ENCODE results near the gene NPRL2.

NPRL2 gene

GRCh38 chr3:50319181-50319893 is 31.2 kb downstream of the NPRL2 start:
- Histone ChIP-seq H3K9me2 (replicated peaks; ENCODE audit: insufficient read depth, low read length) (no peaks in the 10 kb centered on the region), H3K4me2 (ENCODE audit: low read depth, low read length, poor library complexity, severe bottlenecking) (no peak overlapping the region), H3K4me3 (ENCODE audit: insufficient read depth, low read length, poor library complexity, severe bottlenecking) (no peak overlapping the region), H3K9me3 (ENCODE audit: insufficient read depth, low read length) (no peaks in the 10 kb centered on the region), H3K79me2 (ENCODE audit: insufficient read depth, low read length) (no peaks in the 10 kb centered on the region), H4K20me1 (ENCODE audit: low read depth, low read length) (no peaks in the 10 kb centered on the region), H3K27ac (ENCODE audit: low read depth, low read length) (no peak overlapping the region), H3K27me3 (ENCODE audit: low read length) (no peaks in the 10 kb centered on the region), H2AFZ (ENCODE audit: low read depth, low read length, severe bottlenecking) (no peak overlapping the region), H3K9ac (ENCODE audit: low read length) (no peak overlapping the region), H3K36me3 (ENCODE audit: low read length) (no peaks in the 10 kb centered on the region), H3F3A (ENCODE audit: insufficient read depth) (no peaks in the 10 kb centered on the region)
- TF ChIP-seq CTCF (IDR thresholded peaks at IDR 0.05; ENCODE audit: insufficient read depth, low read length, poor library complexity, severe bottlenecking) (no peak), EZH2phosphoT487 (conservative IDR thresholded peaks at IDR 0.05; ENCODE audit: low read length) (no peak)

GRCh38 chr3:50318615-50319014 is 32.0 kb downstream of the NPRL2 start:
- no peaks in the 10 kb centered on the region for H3K9me2 ChIP-seq (replicated peaks; ENCODE audit: insufficient read depth, low read length)
- no peak overlapping the region for H3K4me3 ChIP-seq (ENCODE audit: insufficient read depth, low read length, poor library complexity, severe bottlenecking)
- no peak overlapping the region for H2AFZ ChIP-seq (ENCODE audit: low read depth, low read length, severe bottlenecking)
- H3F3A ChIP-seq (ENCODE audit: insufficient read depth), result 0 out of 2 replicates have a peak, but pooled peaks cover 3% of the 10 kb centered on the region
- no peak overlapping the region for H3K9ac ChIP-seq (ENCODE audit: low read length)
- H3K27me3 ChIP-seq (ENCODE audit: low read length), result no peaks in the 10 kb centered on the region
- no peaks in the 10 kb centered on the region for H3K9me3 ChIP-seq (ENCODE audit: insufficient read depth, low read length)
- no peaks in the 10 kb centered on the region for H3K36me3 ChIP-seq (ENCODE audit: low read length)
- H4K20me1 ChIP-seq (ENCODE audit: low read depth, low read length), result no peaks in the 10 kb centered on the region
- no peaks in the 10 kb centered on the region for H3K79me2 ChIP-seq (ENCODE audit: insufficient read depth, low read length)
- TF ChIP-seq EZH2phosphoT487 (conservative IDR thresholded peaks at IDR 0.05; ENCODE audit: low read length), result no peak
- no peak for TF ChIP-seq CTCF (IDR thresholded peaks at IDR 0.05; ENCODE audit: insufficient read depth, low read length, poor library complexity, severe bottlenecking)
- H3K27ac ChIP-seq (ENCODE audit: low read depth, low read length), result no peak overlapping the region
- no peak overlapping the region for H3K4me2 ChIP-seq (ENCODE audit: low read depth, low read length, poor library complexity, severe bottlenecking)

- Histone ChIP-seq H3K27me3 (ENCODE audit: low read length) (no peaks in the 10 kb centered on the region), H3K79me2 (ENCODE audit: insufficient read depth, low read length) (no peaks in the 10 kb centered on the region), H3F3A (ENCODE audit: insufficient read depth) (0 out of 2 replicates have a peak, but pooled peaks cover 3% of the 10 kb centered on the region), H3K9me3 (ENCODE audit: insufficient read depth, low read length) (no peaks in the 10 kb centered on the region), H3K9ac (ENCODE audit: low read length) (no peak overlapping the region), H3K27ac (ENCODE audit: low read depth, low read length) (no peak overlapping the region), H3K9me2 (replicated peaks; ENCODE audit: insufficient read depth, low read length) (no peaks in the 10 kb centered on the region), H2AFZ (ENCODE audit: low read depth, low read length, severe bottlenecking) (no peak overlapping the region), H3K36me3 (ENCODE audit: low read length) (no peaks in the 10 kb centered on the region), H4K20me1 (ENCODE audit: low read depth, low read length) (no peaks in the 10 kb centered on the region), H3K4me3 (ENCODE audit: insufficient read depth, low read length, poor library complexity, severe bottlenecking) (no peak overlapping the region), H3K4me2 (ENCODE audit: low read depth, low read length, poor library complexity, severe bottlenecking) (no peak overlapping the region)
- TF ChIP-seq CTCF (IDR thresholded peaks at IDR 0.05; ENCODE audit: insufficient read depth, low read length, poor library complexity, severe bottlenecking), result no peak
- TF ChIP-seq EZH2phosphoT487 (conservative IDR thresholded peaks at IDR 0.05; ENCODE audit: low read length), result no peak
Observed at GRCh38 chr3:50318163-50318562, 32.4 kb downstream of the NPRL2 start.

Data from SU-DHL-6 (cell line).